CD8-positive, alpha-beta memory T cell (primary cell): Measurements from ENCODE around the gene RIOX2. TPM values are rescaled to one million over a fixed set of nuclear protein-coding genes. Genes with fewer than 3 reads are reported as not detected.

Experiments
- CTCF ChIA-PET: fragments of 350-600 bp; sonication (Branson Sonifier 250); formaldehyde crosslinking; loops from one replicate; lab custom pipeline; 2021; ENCODE audit warnings: antibody characterized with exemption; lab: Charles Lee
- POLR2A ChIA-PET: fragments of 350-600 bp; sonication (Branson Sonifier 250); formaldehyde crosslinking; loops from one replicate; lab custom pipeline; 2021; ENCODE audit warnings: antibody characterized with exemption; lab: Charles Lee
- DNase-seq, 5 donors: peaks; one replicate each; pipeline versions ENCODE4 v3.0.0 to v3.0.0-alpha.2; 2020 to 2022; ENCODE audit warnings: mixed read lengths in 1 of 5
- H3K27ac ChIP-seq: one replicate; pipeline ENCODE4 v1.7.0; 2013; ENCODE audit warnings: low read depth, mild to moderate bottlenecking, low read length, moderate library complexity
- H3K27me3 ChIP-seq: 2 replicates; pipeline ENCODE4 v1.7.0; 2013; ENCODE audit warnings: low read length, mild to moderate bottlenecking; ENCODE audit not compliant: insufficient read depth, poor library complexity, severe bottlenecking
- H3K36me3 ChIP-seq: 2 replicates; pipeline ENCODE4 v1.7.0; 2013; ENCODE audit warnings: mild to moderate bottlenecking, low read length, moderate library complexity; ENCODE audit not compliant: insufficient read depth
- H3K4me1 ChIP-seq: 2 replicates; pipeline ENCODE4 v1.7.0; 2013; ENCODE audit warnings: mild to moderate bottlenecking, low read length, moderate library complexity; ENCODE audit not compliant: insufficient read depth
- H3K4me3 ChIP-seq: 2 replicates; pipeline ENCODE4 v1.7.0; 2013; ENCODE audit warnings: mild to moderate bottlenecking, low read length
- H3K9me3 ChIP-seq: 2 replicates; pipeline ENCODE4 v1.7.0; 2013; ENCODE audit warnings: mild to moderate bottlenecking, low read length
- H3K27ac Mint-ChIP-seq, 8 donors: one replicate each; pipeline ENCODE4 v1.8.0; 2020 to 2021; ENCODE audit warnings: mixed read lengths in 8 of 8, mild to moderate bottlenecking in 6 of 8, inconsistent platforms in 3 of 8, moderate library complexity in 3 of 8
- H3K27me3 Mint-ChIP-seq, 2 donors: one replicate each; pipeline ENCODE4 v1.8.0; 2020 to 2021; ENCODE audit warnings: mixed read lengths in 2 of 2, mild to moderate bottlenecking in 1 of 2, moderate library complexity in 1 of 2
- H3K36me3 Mint-ChIP-seq, 3 donors: one replicate each; pipeline ENCODE4 v1.8.0; 2020 to 2021; ENCODE audit warnings: mixed read lengths in 3 of 3, inconsistent platforms in 1 of 3, mild to moderate bottlenecking in 1 of 3
- H3K4me1 Mint-ChIP-seq, 3 donors: one replicate each; pipeline ENCODE4 v1.8.0; 2020 to 2021; ENCODE audit warnings: mixed read lengths in 3 of 3, inconsistent platforms in 1 of 3, mild to moderate bottlenecking in 1 of 3
- H3K4me3 Mint-ChIP-seq, 7 donors: one replicate each; pipeline ENCODE4 v1.8.0; 2020 to 2021; ENCODE audit warnings: mixed read lengths in 7 of 7, mild to moderate bottlenecking in 6 of 7, moderate library complexity in 4 of 7, inconsistent platforms in 2 of 7
- H3K9me3 Mint-ChIP-seq, 5 donors: one replicate each; pipeline ENCODE4 v1.8.0; 2020 to 2022; ENCODE audit warnings: mixed read lengths in 5 of 5, mild to moderate bottlenecking in 3 of 5, moderate library complexity in 2 of 5, inconsistent platforms in 1 of 5
- polyA plus RNA-seq: library from polyadenylated mRNA; unstranded; fragments of 300-500 nt; fragmentation: Illumina TruSeq; gene quantifications from one replicate; pipeline ENCODE4 v1.2.3, GENCODE V29; 2021
- total RNA-seq, 2 experiments: library from RNA; stranded (reverse); gene quantifications; one replicate each; pipeline ENCODE4 v1.2.3, GENCODE V29; 2021

RIOX2 gene
- total and polyA plus RNA-seq, 3 experiments from 2014 or later, result 28.8 to 58.3 (median 57.6) TPM

GRCh38 chr3:97949110-97949485 is 23.1 kb downstream of the RIOX2 start:
- DNase-seq, result no peak
- H3K4me1 Mint-ChIP-seq, result no peaks in the 10 kb centered on the region
- H3K36me3 Mint-ChIP-seq, result peaks cover 12 to 90% (median 34%) of the 10 kb centered on the region in 3 donors
- CTCF ChIA-PET, result no interaction called here
- peak overlapping the region in 2 of 8 donors; percentile 37 to 68 for H3K27ac Mint-ChIP-seq
- Histone ChIP-seq H3K9me3 (no peaks in the 10 kb centered on the region), H3K4me3 (no peak overlapping the region), H3K27me3 (no peaks in the 10 kb centered on the region), H3K36me3 (peaks cover 32% of the 10 kb centered on the region), H3K4me1 (no peaks in the 10 kb centered on the region), H3K27ac (no peak overlapping the region)
- H3K4me3 Mint-ChIP-seq, result no peak overlapping the region
- H3K27me3 Mint-ChIP-seq, result no peaks in the 10 kb centered on the region
- no peaks in the 10 kb centered on the region for H3K9me3 Mint-ChIP-seq
- POLR2A ChIA-PET, result no interaction called here

GRCh38 chr3:97948351-97949109 is 23.7 kb downstream of the RIOX2 start:
- Histone ChIP-seq H3K27ac (no peak overlapping the region), H3K9me3 (no peaks in the 10 kb centered on the region), H3K4me3 (no peak overlapping the region), H3K4me1 (no peaks in the 10 kb centered on the region), H3K27me3 (no peaks in the 10 kb centered on the region), H3K36me3 (peaks cover 31% of the 10 kb centered on the region)
- ChIA-PET CTCF (no interaction called here), POLR2A (interaction anchor here (0.6 kb wide), 1 partner anchor 12 kb away, joined by 3 read pairs; no protein-coding TSS in a partner anchor)
- H3K9me3 Mint-ChIP-seq, result no peaks in the 10 kb centered on the region
- DNase-seq, result no peak
- no peak overlapping the region for H3K4me3 Mint-ChIP-seq
- no peaks in the 10 kb centered on the region for H3K4me1 Mint-ChIP-seq
- H3K27ac Mint-ChIP-seq, result peak overlapping the region in 3 of 8 donors; percentile 8 to 51 (median 12)
- H3K27me3 Mint-ChIP-seq, result no peaks in the 10 kb centered on the region
- peaks cover 12 to 91% (median 34%) of the 10 kb centered on the region in 3 donors for H3K36me3 Mint-ChIP-seq

GRCh38 chr3:97942801-97943546 is 29.3 kb downstream of the RIOX2 start:
- no peaks in the 10 kb centered on the region for H3K9me3 Mint-ChIP-seq
- Histone ChIP-seq H3K27ac (no peak overlapping the region), H3K9me3 (no peaks in the 10 kb centered on the region), H3K27me3 (no peaks in the 10 kb centered on the region), H3K4me3 (no peak overlapping the region), H3K36me3 (peaks cover 14% of the 10 kb centered on the region), H3K4me1 (no peaks in the 10 kb centered on the region)
- no peak overlapping the region for H3K4me3 Mint-ChIP-seq
- peaks cover 0 to 5% (median 2%) of the 10 kb centered on the region in 3 donors for H3K4me1 Mint-ChIP-seq
- peak overlapping the region in 2 of 8 donors; percentile 35 to 66 for H3K27ac Mint-ChIP-seq
- CTCF ChIA-PET, result interaction anchor here (1.0 to 1.5 kb wide), 4 partner anchors 8 to 80 kb away, joined by 3 to 7 read pairs (median 4); no protein-coding TSS in a partner anchor
- no peak for DNase-seq
- POLR2A ChIA-PET, result no interaction called here
- H3K36me3 Mint-ChIP-seq, result peaks cover 3 to 57% (median 19%) of the 10 kb centered on the region in 3 donors
- H3K27me3 Mint-ChIP-seq, result no peaks in the 10 kb centered on the region

- POLR2A ChIA-PET, result no interaction called here
- Mint-ChIP-seq H3K9me3 (no peaks in the 10 kb centered on the region), H3K27ac (peak overlapping the region in 3 of 8 donors; percentile 21 to 62 (median 27)), H3K36me3 (peaks cover 0 to 33% (median 18%) of the 10 kb centered on the region in 3 donors), H3K4me1 (peaks cover 0 to 5% (median 2%) of the 10 kb centered on the region in 3 donors), H3K27me3 (no peaks in the 10 kb centered on the region), H3K4me3 (no peak overlapping the region)
- H3K27ac ChIP-seq, result no peak overlapping the region
- H3K27me3 ChIP-seq, result no peaks in the 10 kb centered on the region
- DNase-seq, result peak in 2 of 5 donors; percentile 8 to 15
- H3K4me1 ChIP-seq, result no peaks in the 10 kb centered on the region
- no peaks in the 10 kb centered on the region for H3K9me3 ChIP-seq
- CTCF ChIA-PET, result interaction anchor here (0.6 to 2.2 kb wide), 10 partner anchors 11 to 148 kb away, joined by 3 to 7 read pairs (median 4); no protein-coding TSS in a partner anchor
- no peak overlapping the region for H3K4me3 ChIP-seq
- peaks cover 5% of the 10 kb centered on the region for H3K36me3 ChIP-seq
These were observed 32.2 kb downstream of the RIOX2 start for GRCh38 chr3:97940034-97940433.

GRCh38 chr3:97939401-97939800 is 32.8 kb downstream of the RIOX2 start:
- Mint-ChIP-seq H3K27me3 (no peaks in the 10 kb centered on the region), H3K4me3 (no peak overlapping the region), H3K27ac (no peak overlapping the region), H3K9me3 (no peaks in the 10 kb centered on the region), H3K36me3 (peaks cover 0 to 30% (median 18%) of the 10 kb centered on the region in 3 donors), H3K4me1 (peaks cover 0 to 5% (median 2%) of the 10 kb centered on the region in 3 donors)
- DNase-seq, result no peak
- Histone ChIP-seq H3K4me3 (no peak overlapping the region), H3K4me1 (no peaks in the 10 kb centered on the region), H3K27me3 (no peaks in the 10 kb centered on the region), H3K27ac (no peak overlapping the region), H3K9me3 (no peaks in the 10 kb centered on the region), H3K36me3 (peaks cover 5% of the 10 kb centered on the region)
- POLR2A ChIA-PET, result no interaction called here
- CTCF ChIA-PET, result interaction anchor here (0.8 to 2.2 kb wide), 7 partner anchors 10 to 147 kb away, joined by 3 to 7 read pairs (median 4); no protein-coding TSS in a partner anchor

GRCh38 chr3:97938444-97938843 is 33.8 kb downstream of the RIOX2 start:
- no peak overlapping the region for H3K4me3 ChIP-seq
- peak overlapping the region in 1 of 8 donors; percentile 39 for H3K27ac Mint-ChIP-seq
- H3K27ac ChIP-seq, result no peak overlapping the region
- H3K36me3 ChIP-seq, result peaks cover 5% of the 10 kb centered on the region
- H3K9me3 Mint-ChIP-seq, result no peaks in the 10 kb centered on the region
- H3K27me3 ChIP-seq, result no peaks in the 10 kb centered on the region
- H3K4me3 Mint-ChIP-seq, result no peak overlapping the region
- peaks cover 0 to 5% (median 2%) of the 10 kb centered on the region in 3 donors for H3K4me1 Mint-ChIP-seq
- DNase-seq, result no peak
- H3K4me1 ChIP-seq, result no peaks in the 10 kb centered on the region
- ChIA-PET POLR2A (no interaction called here), CTCF (interaction anchor here (1.6 kb wide), 1 partner anchor 57 kb away, joined by 4 read pairs; no protein-coding TSS in a partner anchor)
- H3K27me3 Mint-ChIP-seq, result no peaks in the 10 kb centered on the region
- no peaks in the 10 kb centered on the region for H3K9me3 ChIP-seq
- peaks cover 0 to 21% (median 18%) of the 10 kb centered on the region in 3 donors for H3K36me3 Mint-ChIP-seq

- peaks cover 0 to 2% of the 10 kb centered on the region in 2 donors for H3K27me3 Mint-ChIP-seq
- H3K4me1 ChIP-seq, result no peaks in the 10 kb centered on the region
- no peak overlapping the region for H3K27ac ChIP-seq
- H3K36me3 ChIP-seq, result no peaks in the 10 kb centered on the region
- H3K9me3 Mint-ChIP-seq, result no peaks in the 10 kb centered on the region
- POLR2A ChIA-PET, result no interaction called here
- H3K9me3 ChIP-seq, result no peaks in the 10 kb centered on the region
- H3K4me3 ChIP-seq, result no peak overlapping the region
- CTCF ChIA-PET, result no interaction called here
- peaks cover 0 to 20% (median 10%) of the 10 kb centered on the region in 3 donors for H3K36me3 Mint-ChIP-seq
- H3K27ac Mint-ChIP-seq, result peak overlapping the region in 2 of 8 donors; percentile 8 to 30
- H3K27me3 ChIP-seq, result no peaks in the 10 kb centered on the region
- peaks cover 0 to 5% (median 2%) of the 10 kb centered on the region in 3 donors for H3K4me1 Mint-ChIP-seq
- H3K4me3 Mint-ChIP-seq, result no peak overlapping the region
- no peak for DNase-seq
These were observed 35.0 kb downstream of the RIOX2 start for GRCh38 chr3:97937205-97937604.
